ENCODE data around the gene SPEG. TPM values are rescaled to one million over a fixed set of nuclear protein-coding genes. Genes with fewer than 3 reads are reported as not detected.

The SPEG gene
- total RNA-seq, 2 experiments from 2014 or later: 2.1 to 2.3 TPM

GRCh38 chr2:219525533-219526232, 91.0 kb downstream of the SPEG start:
- Mint-ChIP-seq H3K9me3 (no peaks in the 10 kb centered on the region), H3K27me3 (peaks cover 65% of the 10 kb centered on the region), H3K27ac (no peak overlapping the region), H3K36me3 (ENCODE audit: low read depth) (no peaks in the 10 kb centered on the region), H3K4me3 (no peak overlapping the region), H3K4me1 (ENCODE audit: low read depth) (peaks cover 7% of the 10 kb centered on the region)
- POLR2A ChIA-PET: interaction anchor here (0.8 to 1.3 kb wide), 2 partner anchors 12 to 29 kb away, joined by 3 read pairs; partner anchors contain the start of gene ASIC4
- no peak for DNase-seq
- CTCF ChIA-PET: interaction anchor here (1.1 to 10.0 kb wide), 10 partner anchors 15 to 137 kb away, joined by 3 to 283 read pairs (median 5); partner anchors contain the start of genes DNPEP and GMPPA
- no peak for ATAC-seq
- no peak for TF ChIP-seq CTCF (IDR thresholded peaks at IDR 0.05)
- intact Hi-C loops (cut with micrococcal nuclease): no loop called here

- DNase-seq (no peak), ATAC-seq (no peak)
- Mint-ChIP-seq H3K27ac (no peak overlapping the region), H3K4me1 (ENCODE audit: low read depth) (peaks cover 7% of the 10 kb centered on the region), H3K36me3 (ENCODE audit: low read depth) (no peaks in the 10 kb centered on the region), H3K27me3 (peaks cover 64% of the 10 kb centered on the region), H3K9me3 (no peaks in the 10 kb centered on the region), H3K4me3 (no peak overlapping the region)
- intact Hi-C loops (cut with micrococcal nuclease): no loop called here
- POLR2A ChIA-PET: interaction anchor here (1.3 kb wide), 1 partner anchor 30 kb away, joined by 3 read pairs; no protein-coding TSS in a partner anchor
- CTCF ChIA-PET: interaction anchor here (1.1 to 10.0 kb wide), 10 partner anchors 8 to 125 kb away, joined by 3 to 283 read pairs (median 13); partner anchors contain the start of gene GMPPA
- no peak for TF ChIP-seq CTCF (IDR thresholded peaks at IDR 0.05)
Observed at GRCh38 chr2:219526320-219527075, 91.9 kb downstream of the SPEG start.

- intact Hi-C loops (cut with micrococcal nuclease): no loop called here
- ATAC-seq (no peak), DNase-seq (no peak)
- no peak overlapping the region for H3K4me3 Mint-ChIP-seq
- ChIA-PET CTCF (interaction anchor here (1.1 to 10.0 kb wide), 8 partner anchors 9 to 125 kb away, joined by 4 to 283 read pairs (median 41); partner anchors contain the start of gene GMPPA), POLR2A (no interaction called here)
- no peaks in the 10 kb centered on the region for H3K36me3 Mint-ChIP-seq (ENCODE audit: low read depth)
- H3K4me1 Mint-ChIP-seq (ENCODE audit: low read depth): peaks cover 6% of the 10 kb centered on the region
- TF ChIP-seq CTCF (IDR thresholded peaks at IDR 0.05): no peak
- H3K9me3 Mint-ChIP-seq: no peaks in the 10 kb centered on the region
- no peak overlapping the region for H3K27ac Mint-ChIP-seq
- peaks cover 58% of the 10 kb centered on the region for H3K27me3 Mint-ChIP-seq
Observed at GRCh38 chr2:219527076-219527394, 92.4 kb downstream of the SPEG start.

- TF ChIP-seq CTCF (IDR thresholded peaks at IDR 0.05): no peak
- H3K27me3 Mint-ChIP-seq: peaks cover 58% of the 10 kb centered on the region
- H3K36me3 Mint-ChIP-seq (ENCODE audit: low read depth): no peaks in the 10 kb centered on the region
- no peaks in the 10 kb centered on the region for H3K9me3 Mint-ChIP-seq
- CTCF ChIA-PET: interaction anchor here (0.9 to 10.0 kb wide), 10 partner anchors 9 to 126 kb away, joined by 3 to 283 read pairs (median 30); partner anchors contain the start of gene GMPPA
- intact Hi-C loops (cut with micrococcal nuclease): no loop called here
- DNase-seq (no peak), ATAC-seq (no peak)
- no peak overlapping the region for H3K27ac Mint-ChIP-seq
- H3K4me3 Mint-ChIP-seq: no peak overlapping the region
- POLR2A ChIA-PET: no interaction called here
- H3K4me1 Mint-ChIP-seq (ENCODE audit: low read depth): peaks cover 5% of the 10 kb centered on the region
Observed at GRCh38 chr2:219527472-219527871, 92.8 kb downstream of the SPEG start.

Measured in activated CD8-positive, alpha-beta T cell treated with anti-CD3 and anti-CD28 coated beads for 36 hours (primary cell).